Medulla oblongata (tissue), 1 donor: ENCODE measurements around the gene RAD51B.
"Not testable (repeated sequence)": the region's sequence is repeated elsewhere in the genome, so short reads cannot be mapped to it uniquely, and the experiment has no call there.

ENCODE experiments used
- DNase-seq: peaks from one replicate; pipeline ENCODE4 v3.0.0-alpha.2; 2015; ENCODE audit errors: extremely low spot score

Gene RAD51B

DNA sequence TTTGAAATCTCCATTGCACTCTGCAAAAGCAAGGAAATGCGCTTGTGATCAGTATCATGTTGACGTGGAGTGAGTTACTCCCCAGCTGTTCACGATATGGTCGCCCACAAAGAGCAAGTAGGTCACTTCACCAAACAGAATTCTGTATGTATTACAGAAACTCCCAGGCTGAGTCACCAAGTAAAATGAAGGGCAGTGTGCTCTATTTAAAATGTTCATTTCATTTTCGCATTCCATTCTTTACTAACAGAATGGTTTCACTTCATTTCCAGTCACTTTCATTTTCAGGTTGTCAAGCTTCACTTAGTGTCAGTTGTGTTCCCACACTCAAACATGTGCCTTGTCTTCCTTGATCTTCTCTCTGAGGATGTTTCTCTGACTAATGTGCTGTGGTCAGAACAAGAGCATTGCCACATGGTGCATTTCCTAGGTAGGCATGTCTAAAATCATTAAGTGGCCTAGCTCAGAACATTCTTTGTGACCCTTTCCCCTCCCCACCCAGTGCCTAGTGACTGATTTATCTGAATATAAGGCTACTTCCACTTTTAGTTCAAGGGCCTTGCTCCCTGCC is 391.2 kb downstream of the RAD51B start:
- peak; percentile 57 for DNase-seq

DNA sequence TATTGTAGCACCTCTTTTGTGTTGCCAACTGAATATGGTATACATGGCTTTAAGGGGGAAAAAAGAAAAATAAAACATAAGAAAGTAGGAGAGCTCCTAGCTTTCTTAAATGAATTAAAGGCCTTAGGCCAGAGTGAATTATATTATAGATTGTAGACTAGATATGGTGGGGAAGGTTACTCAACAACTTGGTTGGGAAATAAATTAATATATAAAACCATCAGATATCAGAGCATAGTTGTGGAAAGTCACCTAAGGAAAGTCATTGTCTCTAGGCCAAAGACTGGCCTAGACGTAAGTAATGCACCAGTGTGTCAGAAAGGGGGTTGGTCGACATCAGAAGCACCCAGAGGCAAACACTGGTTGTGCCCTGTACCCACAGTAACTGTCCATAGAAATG is 391.8 kb downstream of the RAD51B start:
- DNase-seq, result no peak

DNA sequence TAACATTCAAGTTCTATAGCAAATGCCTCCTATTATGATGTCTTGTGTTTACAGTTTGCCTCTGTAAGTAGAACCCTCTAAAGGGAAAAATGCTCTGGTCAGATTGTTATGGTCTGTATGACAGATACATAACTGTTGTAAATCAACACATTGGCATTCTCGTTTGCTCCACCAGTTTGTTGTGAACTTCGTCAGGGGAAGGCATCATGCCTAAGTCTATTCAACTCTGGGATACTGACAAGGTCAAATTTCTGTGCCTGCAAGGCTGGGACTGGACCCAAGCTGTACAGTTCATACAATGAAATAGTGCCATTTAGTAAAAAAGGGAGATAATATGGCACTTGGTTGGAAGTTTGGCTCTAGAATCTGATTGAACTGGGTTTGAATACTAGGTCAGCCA is 392.3 kb downstream of the RAD51B start:
- DNase-seq, result no peak

DNA sequence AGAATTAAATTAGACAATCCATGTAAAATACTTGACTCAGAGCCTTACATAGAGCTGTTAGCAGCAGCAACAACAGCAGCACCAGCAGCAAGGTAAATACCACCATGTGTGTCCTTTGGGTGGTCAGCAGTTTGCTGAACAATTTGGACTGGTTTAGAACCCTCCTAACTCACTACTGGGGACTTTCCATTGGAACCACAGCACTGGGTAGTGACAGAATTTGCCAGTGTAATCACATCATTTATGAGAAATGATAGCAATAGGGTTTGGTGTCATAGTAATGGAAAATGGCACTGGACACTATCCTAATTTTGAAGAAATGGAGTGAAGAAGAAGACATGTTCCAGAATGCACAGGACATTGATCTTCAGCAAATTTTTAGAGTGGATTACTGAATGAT is 392.8 kb downstream of the RAD51B start:
- no peak for DNase-seq

DNA sequence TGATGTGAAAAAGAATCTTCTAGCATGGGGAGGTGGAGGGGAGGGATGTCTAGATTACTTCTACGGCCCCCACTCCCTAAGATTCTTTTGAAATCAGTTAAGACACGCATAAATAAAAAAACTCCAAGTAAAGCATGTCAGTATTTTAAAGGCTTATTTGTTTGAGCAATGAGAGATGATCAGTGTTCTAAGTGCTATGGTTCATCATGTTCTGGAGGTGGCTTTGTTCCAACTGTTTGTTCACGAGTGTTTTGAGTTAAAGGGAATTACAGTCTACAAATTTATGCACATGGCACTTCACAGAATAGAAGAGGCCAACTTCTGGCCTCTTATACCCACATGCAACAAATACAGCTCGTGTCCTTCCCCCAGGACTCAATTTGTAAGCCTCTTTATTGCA is 394.9 kb downstream of the RAD51B start:
- DNase-seq, result no peak

DNA sequence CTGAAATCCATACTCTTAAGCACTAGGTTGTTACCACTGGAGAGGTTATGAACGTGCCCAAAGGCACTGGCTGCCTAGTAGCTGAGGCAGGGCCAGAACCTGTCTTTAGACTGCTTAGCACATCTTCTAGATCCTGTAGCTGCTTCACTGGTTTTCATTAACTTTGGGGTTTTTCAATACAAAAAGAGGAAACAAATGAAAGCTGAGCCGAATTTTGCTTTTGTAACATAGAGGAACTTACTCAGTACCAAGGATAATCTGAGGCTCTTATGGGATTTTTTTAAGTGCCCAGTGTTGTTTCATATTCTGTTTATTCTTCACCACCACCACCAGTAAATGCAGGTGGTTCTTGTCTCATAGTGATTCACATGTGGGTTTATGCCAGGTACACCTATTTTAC is 396.1 kb downstream of the RAD51B start:
- DNase-seq, result peak; percentile 38

DNA sequence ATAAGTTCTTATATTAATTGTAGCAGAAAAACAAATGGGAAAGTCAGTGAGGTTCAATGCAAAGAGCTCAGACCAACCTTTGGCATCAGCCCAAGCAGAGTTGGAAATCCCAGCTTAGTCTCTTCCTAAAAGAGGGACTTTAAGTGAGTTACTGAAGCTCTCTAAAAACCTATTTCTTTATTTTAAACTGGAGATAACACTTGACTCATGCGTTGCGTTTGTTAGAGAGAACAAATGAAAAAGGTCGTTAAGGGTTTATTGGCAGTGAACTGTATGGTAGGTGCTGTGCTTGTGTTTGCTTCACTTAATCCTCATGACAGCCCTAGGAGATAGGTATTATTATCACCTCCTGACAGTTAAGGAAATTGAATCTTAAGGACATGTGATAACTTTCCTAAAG is 396.5 kb downstream of the RAD51B start:
- no peak for DNase-seq

DNA sequence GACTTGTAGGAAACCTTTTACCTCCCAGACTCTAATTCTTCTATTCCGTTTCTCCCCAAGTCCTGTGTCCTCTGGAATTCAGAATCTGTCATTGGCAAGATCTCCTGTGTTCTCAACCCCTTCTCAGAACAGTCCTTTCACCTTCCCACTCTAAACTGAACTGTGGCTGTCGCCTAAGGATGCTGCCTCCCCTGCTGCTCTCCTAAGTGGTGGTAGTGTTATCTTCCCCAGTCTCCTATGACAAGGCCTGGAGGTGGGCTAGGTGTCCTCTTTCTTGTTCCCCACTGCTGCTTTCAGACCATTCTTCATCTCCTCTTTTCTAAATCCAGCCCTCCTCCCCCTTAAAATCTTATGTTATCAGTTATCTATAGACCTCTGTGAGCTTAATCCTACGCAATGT is 397.4 kb downstream of the RAD51B start:
- no peak for DNase-seq

DNA sequence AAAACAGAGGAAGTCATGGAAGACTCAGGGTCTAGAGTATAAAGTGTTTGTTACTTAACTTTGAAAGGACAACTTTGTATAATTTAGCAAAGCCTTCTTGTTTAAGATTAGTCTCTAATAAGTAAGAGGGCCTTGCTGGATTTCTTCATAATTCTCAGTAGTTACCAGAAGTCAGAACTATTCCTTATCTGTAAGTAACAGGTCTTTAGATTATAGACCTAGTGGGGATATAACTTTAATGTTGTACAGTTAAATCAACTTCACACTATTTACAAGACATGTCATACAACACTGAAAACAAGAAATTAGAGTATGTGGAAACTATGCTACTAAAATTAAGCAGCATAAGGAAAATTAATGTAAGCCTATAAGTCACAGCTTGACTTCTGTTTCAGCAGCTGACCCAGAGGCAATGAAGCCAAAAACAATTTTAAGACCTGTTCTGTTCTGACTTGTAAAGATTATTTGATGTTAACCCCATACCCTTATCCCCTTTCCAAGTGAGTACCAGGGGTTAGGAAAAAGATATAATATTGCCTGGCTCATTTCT is 398.3 kb downstream of the RAD51B start:
- DNase-seq, result no peak

DNA sequence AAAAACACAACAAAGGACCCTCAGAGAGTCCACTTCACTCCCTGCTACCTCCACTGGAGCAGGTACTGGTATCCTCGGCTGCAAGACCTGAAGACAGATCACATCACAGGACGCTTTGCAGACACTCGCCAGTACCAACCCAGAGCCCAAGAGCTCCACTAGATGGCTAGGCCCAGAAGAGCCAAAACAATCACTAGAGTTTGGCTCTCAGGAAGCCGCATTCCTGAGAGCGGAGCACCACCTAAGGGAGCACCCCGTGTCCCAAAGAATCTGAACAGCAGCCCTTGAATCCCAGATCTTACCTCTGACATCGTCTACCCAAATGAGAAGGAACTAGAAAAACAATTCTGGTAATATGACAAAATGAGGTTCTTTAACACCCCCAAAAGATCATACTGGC is 399.8 kb downstream of the RAD51B start:
- DNase-seq, result no peak

DNA sequence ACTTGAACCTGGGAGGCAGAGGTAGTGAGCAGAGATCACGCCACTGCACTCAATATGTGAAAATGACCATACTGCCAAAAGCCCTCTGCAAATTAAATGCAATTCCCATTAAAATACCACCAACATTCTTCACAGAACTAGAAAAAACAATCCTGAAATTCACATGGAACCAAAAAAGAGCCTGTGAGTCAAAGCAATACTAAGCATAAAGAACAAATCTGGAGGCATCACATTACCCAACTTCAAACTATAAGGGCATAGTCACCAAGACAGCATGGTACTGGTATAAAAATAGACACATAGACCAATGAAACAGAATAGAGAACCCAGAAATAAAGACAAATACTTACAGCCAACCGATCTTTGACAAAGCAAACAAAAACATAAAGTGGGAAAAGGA is 401.5 kb downstream of the RAD51B start:
- DNase-seq, result not testable (repeated sequence)

DNA sequence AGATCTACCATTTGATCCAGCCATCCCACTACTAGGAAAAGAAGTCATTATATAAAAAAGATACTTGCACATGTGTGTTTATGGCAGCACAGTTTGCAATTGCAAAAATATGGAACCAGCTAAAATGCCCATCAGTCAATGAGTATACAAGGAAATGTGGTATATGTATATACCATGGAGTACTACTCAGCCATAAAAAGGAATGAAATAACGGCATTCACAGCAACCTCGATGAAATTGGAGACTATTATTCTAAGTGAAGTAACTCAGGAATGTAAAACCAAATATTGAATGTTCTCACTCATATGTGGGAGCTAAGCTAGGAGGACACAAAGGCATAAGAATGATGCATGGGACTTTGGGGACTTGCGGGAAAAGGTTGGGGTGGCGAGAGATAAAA is 402.6 kb downstream of the RAD51B start:
- DNase-seq, result no peak

DNA sequence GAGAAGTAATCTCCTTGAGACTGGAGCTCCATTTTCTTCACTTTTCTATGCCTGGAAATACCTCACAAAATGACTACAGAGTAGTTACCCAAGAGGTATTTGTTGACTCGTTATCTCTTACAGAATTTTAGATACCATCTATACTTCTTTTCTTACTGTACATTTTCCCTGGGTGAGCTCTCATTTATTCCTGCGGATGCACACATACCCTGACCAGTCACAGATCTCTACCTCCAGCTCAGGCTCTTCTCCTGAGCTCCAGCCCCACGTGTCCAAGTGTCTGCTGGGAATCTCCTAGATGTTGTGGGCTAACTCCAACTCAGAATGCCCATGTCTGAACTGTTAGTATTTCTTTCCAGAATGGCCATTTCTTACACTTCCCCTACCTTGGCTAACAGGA is 403.1 kb downstream of the RAD51B start:
- DNase-seq, result no peak

DNA sequence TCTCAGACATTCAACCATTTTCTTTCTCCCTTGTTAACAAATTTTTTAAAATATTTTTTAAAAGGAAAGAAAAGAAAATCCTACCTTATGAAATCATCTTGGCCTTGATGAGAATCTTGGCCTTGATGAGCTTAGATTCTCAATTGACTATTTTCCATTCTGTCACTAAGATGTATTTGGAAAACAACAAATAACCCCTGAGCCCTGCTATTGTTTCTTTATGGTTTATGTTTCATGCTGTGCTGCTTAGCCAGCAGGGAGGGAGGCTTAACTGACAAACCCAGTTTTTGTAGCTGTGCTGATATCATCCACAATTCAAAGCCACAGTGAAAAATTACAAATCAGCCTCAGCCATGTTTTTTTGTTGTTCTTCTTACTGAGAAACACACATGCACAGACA is 404.1 kb downstream of the RAD51B start:
- DNase-seq, result no peak

DNA sequence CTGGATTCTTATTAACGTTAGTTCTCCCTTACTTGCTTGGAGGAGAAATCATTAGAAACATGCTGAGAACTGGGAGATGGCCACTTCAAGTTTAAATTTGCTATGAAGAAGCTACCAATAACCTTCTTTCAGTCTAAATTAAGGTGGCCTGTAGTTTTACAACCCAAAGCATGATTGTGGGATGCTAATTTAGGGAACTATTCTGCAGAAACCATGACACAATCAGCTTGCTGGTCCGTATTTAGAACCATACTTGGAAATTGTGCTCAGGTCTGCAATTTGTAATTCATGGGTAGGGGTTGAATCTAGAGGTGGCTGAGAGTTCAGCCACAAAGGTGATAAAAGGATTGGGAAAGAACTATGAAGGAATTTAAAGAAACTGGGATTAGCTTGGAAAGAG is 405.7 kb downstream of the RAD51B start:
- no peak for DNase-seq

DNA sequence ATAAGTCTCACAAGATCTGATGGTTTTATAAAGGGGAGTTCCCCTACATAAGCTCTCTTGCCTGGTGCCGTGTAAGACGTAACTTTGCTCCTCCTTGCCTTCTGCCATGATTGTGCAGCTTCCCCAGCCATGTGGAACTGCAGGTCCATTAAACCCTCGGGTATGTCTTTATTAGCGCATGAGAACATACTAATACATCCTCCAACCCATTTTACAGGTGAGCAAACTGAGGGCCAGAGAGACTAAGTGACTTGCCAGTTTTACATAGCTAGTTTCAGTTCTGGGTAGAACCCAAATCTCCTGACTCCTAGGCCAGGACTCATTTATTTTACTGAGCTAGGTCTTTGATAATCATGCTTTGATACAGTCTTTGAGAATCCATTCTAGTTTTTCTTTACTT is 406.9 kb downstream of the RAD51B start:
- DNase-seq, result no peak

DNA sequence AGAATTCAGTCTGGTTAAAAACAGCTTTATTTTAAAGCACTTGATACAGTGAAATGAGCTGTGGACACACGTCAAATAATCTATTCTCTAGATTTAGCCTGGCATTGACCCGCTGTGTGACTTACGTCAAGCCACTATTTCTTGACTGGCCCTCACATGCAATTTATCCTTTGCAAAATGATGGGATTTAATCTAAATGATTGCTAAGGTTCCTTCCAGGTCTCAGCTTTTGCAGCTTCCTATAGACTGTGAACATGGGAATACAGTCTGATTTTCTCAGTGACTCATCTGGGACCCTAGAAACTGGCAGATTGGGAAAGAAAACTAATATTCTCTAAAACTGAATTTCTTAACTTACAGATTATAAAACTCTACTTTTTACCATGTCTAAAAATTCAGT is 409.1 kb downstream of the RAD51B start:
- no peak for DNase-seq

DNA sequence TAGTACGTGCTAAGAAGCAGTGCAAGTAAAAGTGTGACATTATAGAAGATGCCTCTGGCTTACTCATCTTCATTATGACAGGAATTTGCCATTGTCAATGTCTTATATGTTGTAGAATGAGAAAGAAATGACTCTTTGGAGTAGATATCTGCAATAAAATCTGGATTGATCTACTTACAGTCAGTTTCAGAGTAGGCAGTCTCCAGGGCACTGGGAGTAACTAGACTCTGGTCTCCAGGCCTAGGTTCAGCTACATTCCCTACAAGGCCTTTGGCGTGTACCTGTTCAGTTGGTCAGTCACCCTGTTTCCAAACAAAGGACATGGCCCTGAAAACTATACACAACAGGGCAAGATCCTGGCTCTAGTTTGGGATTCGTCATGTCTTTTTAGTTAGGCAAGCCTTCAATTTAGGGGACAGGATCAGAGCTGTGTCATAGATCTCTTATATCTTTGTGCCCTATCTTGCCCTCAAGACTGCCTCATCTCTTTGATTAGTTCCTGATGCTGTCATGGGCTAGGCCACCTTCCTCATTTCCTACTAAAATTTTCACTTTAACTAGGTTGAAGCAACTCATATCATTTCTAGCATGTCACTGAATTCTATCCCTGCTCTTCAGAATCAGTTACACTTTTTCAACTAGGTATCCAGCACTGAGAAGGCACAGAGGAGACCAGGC is 410.0 kb downstream of the RAD51B start:
- DNase-seq, result no peak

DNA sequence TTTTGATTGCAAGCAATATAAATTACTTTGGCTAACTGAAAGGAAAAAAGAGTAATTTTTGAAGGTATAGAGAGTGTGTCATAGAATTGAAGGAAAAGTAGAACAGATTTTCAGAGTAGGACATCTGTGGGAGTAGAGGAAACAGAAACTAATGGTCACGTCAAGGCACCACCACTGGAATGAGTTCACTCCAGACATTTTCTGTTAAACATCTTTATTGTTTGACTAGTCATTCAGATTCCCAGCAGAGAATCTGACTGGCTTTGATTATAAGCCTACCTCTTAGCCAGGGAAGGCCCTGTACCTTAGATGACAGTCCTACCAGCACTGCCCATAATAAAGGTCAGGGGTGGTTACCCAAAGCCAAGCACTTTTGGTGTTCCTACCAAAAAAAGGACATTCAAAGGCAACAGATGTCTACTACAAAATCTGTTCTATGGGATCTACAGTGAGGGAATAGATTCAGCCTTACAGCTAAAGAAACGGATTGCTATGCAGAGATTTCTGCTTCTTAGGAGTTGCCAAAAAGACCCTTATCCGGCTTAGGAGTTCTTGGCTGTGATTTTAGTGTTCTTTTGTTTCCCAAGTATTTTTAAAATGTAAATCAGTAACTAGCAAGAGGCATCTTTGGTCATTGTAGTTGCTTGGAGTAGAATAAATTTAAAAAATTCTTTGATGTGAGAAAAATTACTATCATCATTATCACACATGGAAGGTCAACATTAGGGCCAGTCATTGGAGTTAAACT is 410.8 kb downstream of the RAD51B start:
- DNase-seq, result no peak

DNA sequence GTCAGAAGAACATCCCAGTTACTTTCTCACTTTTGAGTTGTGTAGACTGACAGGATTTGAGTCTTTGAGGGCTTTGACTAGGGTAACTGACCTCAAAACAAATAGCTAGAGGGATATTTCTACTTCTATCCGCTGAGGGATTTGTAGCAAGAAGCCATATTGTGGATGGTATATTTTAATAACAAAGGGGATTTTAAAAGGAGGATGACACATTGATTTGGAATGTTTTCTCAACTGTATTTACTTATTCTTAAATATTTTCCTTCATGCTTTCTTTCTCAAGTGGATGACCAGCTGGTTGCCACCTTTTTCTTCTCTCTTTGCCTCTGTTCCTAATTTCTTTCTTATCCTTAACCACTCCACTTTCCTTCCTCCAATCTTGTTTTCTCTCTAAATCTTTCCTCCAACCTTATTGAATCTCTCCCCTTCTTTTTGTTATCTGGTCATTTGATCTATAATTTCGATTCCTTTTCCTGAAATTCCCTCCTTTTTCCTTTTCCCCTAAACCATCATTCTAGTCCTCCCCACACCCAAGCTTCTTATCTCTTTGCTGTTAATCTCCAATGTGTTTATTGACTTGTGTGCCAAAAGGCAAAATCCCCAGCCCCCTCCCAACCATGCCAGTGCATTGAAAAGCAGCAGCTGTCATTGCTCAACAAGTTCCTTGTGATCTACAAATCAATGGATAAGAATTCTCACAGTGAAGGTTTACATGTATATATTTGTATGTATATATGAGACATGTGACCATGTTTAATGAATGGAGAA is 411.6 kb downstream of the RAD51B start:
- DNase-seq, result no peak

DNA sequence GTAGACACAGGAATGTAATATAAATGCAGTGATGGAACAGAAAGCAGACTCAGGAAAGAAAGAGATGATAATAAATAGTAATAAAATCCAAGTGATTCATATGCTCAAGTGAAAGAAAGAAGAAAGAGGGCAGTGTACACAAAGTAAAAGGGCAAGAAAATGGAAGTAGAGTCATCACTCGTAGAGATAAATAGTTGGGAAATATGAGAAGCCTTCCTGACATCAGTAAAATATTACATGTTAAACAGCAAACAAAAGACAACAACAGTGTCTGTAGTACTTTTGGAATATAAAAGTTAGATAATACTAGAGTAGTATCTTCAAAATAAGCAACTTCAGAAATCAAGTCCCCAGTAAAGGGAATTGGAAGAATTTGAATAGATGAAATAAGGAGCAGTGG is 412.3 kb downstream of the RAD51B start:
- DNase-seq, result no peak
